Sigmoid colon (tissue), 7 donors: ENCODE results near the gene GRB10. TPM values are rescaled to one million over a fixed set of nuclear protein-coding genes. Genes with fewer than 3 reads are reported as not detected.
A peak's percentile ranks its signal among the peaks of the same experiment; 100 is the strongest.

Experiments
- DNase-seq: peaks from one replicate; pipeline ENCODE4 v3.0.0-alpha.2; 2019
- H3K27ac ChIP-seq, 4 donors: fragments of 200-600 bp; sonication (generic); one replicate each; pipeline ENCODE4 v1.5.1; 2016 to 2019; ENCODE audit warnings: mild to moderate bottlenecking in 1 of 4
- H3K27me3 ChIP-seq, 3 donors: fragments of 200-600 bp; sonication (generic); one replicate each; pipeline ENCODE4 v1.5.1; 2019; ENCODE audit warnings: mild to moderate bottlenecking in 1 of 3
- H3K36me3 ChIP-seq, 4 donors: fragments of 200-600 bp; sonication (generic); one replicate each; pipeline ENCODE4 v1.5.1; 2016 to 2019
- H3K4me1 ChIP-seq, 4 donors: fragments of 200-600 bp; sonication (generic); one replicate each; pipeline ENCODE4 v1.5.1; 2017 to 2019
- H3K4me3 ChIP-seq, 4 donors: fragments of 200-600 bp; sonication (generic); one replicate each; pipeline ENCODE4 v1.5.1; 2017 to 2019; ENCODE audit warnings: mild to moderate bottlenecking in 2 of 4, moderate library complexity in 1 of 4
- H3K9me3 ChIP-seq, 4 donors: fragments of 200-600 bp in 3 of 4; sonication (generic) in 3 of 4; one replicate each; pipeline versions ENCODE4 v1.5.1 to v1.6.1; 2013 to 2019
- CTCF ChIP-seq, 4 experiments: fragments of 450-650 bp in 3 of 4; fragments of 200-600 bp in 1 of 4; IDR thresholded peaks; one replicate each; pipeline ENCODE4 v1.5.1; 2016 to 2019; ENCODE audit warnings: antibody characterized with exemption in 4 of 4, mild to moderate bottlenecking in 3 of 4, moderate library complexity in 2 of 4
- EP300 ChIP-seq, 4 donors: sonication (generic); formaldehyde crosslinking; IDR thresholded peaks; one replicate each; pipeline ENCODE4 v1.6.1; 2017; ENCODE audit warnings: antibody characterized with exemption in 4 of 4
- POLR2A ChIP-seq, 2 donors: fragments of 450-650 bp; IDR thresholded peaks; one replicate each; pipeline ENCODE4 v1.6.1; 2016; ENCODE audit warnings: antibody characterized with exemption in 2 of 2, mild to moderate bottlenecking in 2 of 2, moderate library complexity in 2 of 2
- POLR2AphosphoS5 ChIP-seq, 4 donors: sonication (generic); formaldehyde crosslinking; IDR thresholded peaks; one replicate each; pipeline ENCODE4 v1.6.1; 2017; ENCODE audit warnings: antibody characterized with exemption in 4 of 4
- WGBS, 2 donors: extraction: QIAGEN DNeasy Blood & Tissue Kit; methylation state at CpG; one replicate each; pipeline ENCODE4 v1.1.7; 2013; 5-methylcytosine and 5-hydroxymethylcytosine counted together
- intact Hi-C: fragments of 100-400 bp; cut with DNase I; formaldehyde crosslinking; loops from one replicate; pipeline ENCODE4 v1.15.1; 2023
- polyA plus RNA-seq, 3 donors: library from polyadenylated mRNA; stranded (reverse); fragments of 200-250 nt; gene quantifications; one replicate each; pipeline ENCODE4 v1.2.3, GENCODE V29; 2013
- total RNA-seq, 4 donors: library from RNA; depleted of rRNA; stranded (reverse); fragments of >200 nt; gene quantifications; one replicate each; pipeline ENCODE4 v1.1.0, GENCODE V29; 2016
- donor health status: healthy with polysubstance abuse.
- donor health status: Bipolar disorder and iron deficiency.
- donor health status: healthy.

The GRB10 gene
- total and polyA plus RNA-seq, 7 donors, result 2.1 to 83.6 (median 49.2) TPM

GRCh38 chr7:50793947-50794570, 11.4 kb upstream of the GRB10 start:
- H3K36me3 ChIP-seq, result no peaks in the 10 kb centered on the region
- intact Hi-C loops, result loop anchor here (2.0 to 10.0 kb wide), 7 partner anchors 71 to 361 kb away; no protein-coding TSS in a partner anchor
- peaks cover 0 to 37% (median 24%) of the 10 kb centered on the region in 4 donors for H3K4me1 ChIP-seq
- H3K27me3 ChIP-seq, result no peaks in the 10 kb centered on the region
- H3K9me3 ChIP-seq, result no peaks in the 10 kb centered on the region
- WGBS, 2 donors, result 44 to 65% methylated on average over 18 of the region's 18 CpGs
- H3K4me3 ChIP-seq, result peak overlapping the region; percentile 52 to 78 (median 66)
- TF ChIP-seq POLR2A (IDR thresholded peaks at IDR 0.05), result no peak
- no peak for TF ChIP-seq POLR2AphosphoS5 (IDR thresholded peaks at IDR 0.05)
- no peak for TF ChIP-seq CTCF (IDR thresholded peaks at IDR 0.05)
- no peak for TF ChIP-seq EP300 (IDR thresholded peaks at IDR 0.05)
- DNase-seq, result no peak
- H3K27ac ChIP-seq, result peak overlapping the region; percentile 78 to 87 (median 86)

DNA sequence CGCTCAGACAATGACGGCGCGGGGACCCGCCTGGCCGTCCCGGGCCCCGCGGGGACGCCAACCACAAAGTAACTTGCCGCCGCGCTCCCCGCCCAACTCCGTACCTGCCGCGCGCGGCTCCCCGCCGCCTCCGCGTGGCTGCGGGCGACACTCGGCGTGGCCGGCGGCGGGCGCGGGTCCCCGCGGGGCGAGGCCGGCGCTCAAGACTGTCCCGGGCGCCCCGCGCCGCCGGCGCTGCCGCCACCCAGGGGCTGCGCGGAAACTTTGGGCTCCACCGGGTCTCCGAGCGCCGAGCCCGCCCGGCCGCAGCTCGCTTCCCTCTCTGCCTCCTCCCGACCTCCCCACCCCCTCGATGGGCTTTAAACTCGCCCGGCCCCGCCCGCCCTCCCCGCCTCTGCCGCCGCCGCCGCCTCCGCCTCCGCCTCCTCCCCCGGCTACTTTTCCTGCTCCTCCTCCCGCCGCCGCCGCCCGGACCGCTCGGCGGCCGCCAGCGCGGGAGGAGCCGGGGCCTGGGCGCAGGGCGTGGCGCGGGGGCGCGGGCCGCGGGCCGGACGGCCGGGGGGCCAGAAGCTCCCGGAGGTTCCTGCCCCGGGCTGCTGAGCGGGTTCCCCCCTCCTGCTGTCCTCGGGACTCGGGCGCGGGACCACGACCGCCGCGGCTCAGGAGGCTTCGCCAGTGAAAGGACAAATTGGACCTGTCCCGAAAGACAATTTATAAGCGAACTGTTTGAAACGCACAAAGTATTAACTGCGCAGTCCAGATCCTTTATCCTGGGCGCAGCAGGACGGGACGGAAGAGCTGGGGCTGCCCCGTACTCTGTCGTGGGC, 10.6 kb upstream of the GRB10 start:
- DNase-seq, result peak; percentile 87
- no peak for TF ChIP-seq CTCF (IDR thresholded peaks at IDR 0.05)
- no peak for TF ChIP-seq POLR2A (IDR thresholded peaks at IDR 0.05)
- no peak for TF ChIP-seq EP300 (IDR thresholded peaks at IDR 0.05)
- peak; percentile 58 to 80 (median 71) for TF ChIP-seq POLR2AphosphoS5 (IDR thresholded peaks at IDR 0.05)
- peak overlapping the region; percentile 52 to 78 (median 66) for H3K4me3 ChIP-seq
- H3K9me3 ChIP-seq, result no peaks in the 10 kb centered on the region
- no peaks in the 10 kb centered on the region for H3K36me3 ChIP-seq
- 1% methylated on average over 113 of the region's 113 CpGs for WGBS, 2 donors
- H3K4me1 ChIP-seq, result peaks cover 0 to 42% (median 24%) of the 10 kb centered on the region in 4 donors
- H3K27me3 ChIP-seq, result no peaks in the 10 kb centered on the region
- H3K27ac ChIP-seq, result peak overlapping the region; percentile 78 to 87 (median 86)
- intact Hi-C loops, result loop anchor here (2.0 to 10.0 kb wide), 7 partner anchors 71 to 361 kb away; no protein-coding TSS in a partner anchor

- Histone ChIP-seq H3K36me3 (no peaks in the 10 kb centered on the region), H3K27ac (peak overlapping the region; percentile 78 to 87 (median 86)), H3K4me3 (peak overlapping the region; percentile 52 to 78 (median 66)), H3K27me3 (no peaks in the 10 kb centered on the region), H3K4me1 (peaks cover 0 to 42% (median 24%) of the 10 kb centered on the region in 4 donors), H3K9me3 (no peaks in the 10 kb centered on the region)
- intact Hi-C loops, result loop anchor here (2.0 to 10.0 kb wide), 7 partner anchors 70 to 362 kb away; no protein-coding TSS in a partner anchor
- 1 to 2% methylated on average over 91 of the region's 91 CpGs for WGBS, 2 donors
- DNase-seq, result no peak
- TF ChIP-seq EP300 (IDR thresholded peaks at IDR 0.05), result no peak
Observed at GRCh38 chr7:50792342-50793119, 9.8 kb upstream of the GRB10 start.

DNA sequence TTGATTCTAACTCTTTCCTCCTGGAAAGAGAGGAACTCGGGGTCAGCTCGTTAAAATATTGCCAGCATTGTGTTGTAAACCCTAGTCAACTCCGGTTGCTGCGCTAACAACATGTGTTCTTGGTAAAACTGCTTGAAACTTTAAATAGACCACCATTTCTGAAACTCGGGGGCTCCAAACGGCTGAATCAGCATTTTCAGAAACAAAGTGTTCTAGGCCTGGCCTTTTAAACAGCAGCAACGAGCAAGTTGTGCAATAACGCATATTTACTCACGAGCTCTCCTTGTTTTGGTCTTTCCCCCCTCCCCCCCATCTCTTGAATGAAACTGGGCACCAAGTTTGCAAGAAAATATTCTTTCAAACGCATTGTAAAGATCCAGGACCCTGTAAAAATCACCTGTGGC, 9.2 kb upstream of the GRB10 start:
- H3K27me3 ChIP-seq, result no peaks in the 10 kb centered on the region
- 7 to 22% methylated on average over 10 of the region's 10 CpGs for WGBS, 2 donors
- peak overlapping the region; percentile 46 to 78 (median 66) for H3K4me3 ChIP-seq
- DNase-seq, result no peak
- TF ChIP-seq EP300 (IDR thresholded peaks at IDR 0.05) (peak in 1 of 4 donors; percentile 39), CTCF (IDR thresholded peaks at IDR 0.05) (no peak), POLR2AphosphoS5 (IDR thresholded peaks at IDR 0.05) (peak in 1 of 4 donors; percentile 17), POLR2A (IDR thresholded peaks at IDR 0.05) (no peak)
- no peaks in the 10 kb centered on the region for H3K36me3 ChIP-seq
- intact Hi-C loops, result loop anchor here (2.0 to 10.0 kb wide), 7 partner anchors 69 to 363 kb away; no protein-coding TSS in a partner anchor
- no peaks in the 10 kb centered on the region for H3K9me3 ChIP-seq
- H3K4me1 ChIP-seq, result peaks cover 0 to 42% (median 25%) of the 10 kb centered on the region in 4 donors
- H3K27ac ChIP-seq, result peak overlapping the region; percentile 78 to 87 (median 86)
